Measurements from ENCODE around the gene RAB3B. TPM values are rescaled to one million over a fixed set of nuclear protein-coding genes. Genes with fewer than 3 reads are reported as not detected.

Gene RAB3B
- total and polyA plus RNA-seq, 4 donors: 0.02 to 0.57 (median 0.11) TPM

- Histone ChIP-seq H3K36me3 (ENCODE audit: control insufficient read depth in 4 of 4, insufficient read depth in 4 of 4, low read length in 4 of 4) (no peaks in the 10 kb centered on the region), H3K4me1 (ENCODE audit: control insufficient read depth in 5 of 5, insufficient read depth in 5 of 5, low read length in 5 of 5) (peaks cover 0 to 3% (median 0%) of the 10 kb centered on the region in 5 donors), H3K9ac (ENCODE audit: insufficient read depth in 1 of 2, low read length in 2 of 2) (no peak overlapping the region), H3K27me3 (ENCODE audit: control insufficient read depth in 3 of 3, insufficient read depth in 3 of 3, low read length in 2 of 3) (peaks cover 0 to 5% (median 3%) of the 10 kb centered on the region in 3 donors), H3K4me3 (no peak overlapping the region), H3K27ac (ENCODE audit: low read depth in 1 of 2, low read length in 1 of 2) (no peak overlapping the region), H3K9me3 (ENCODE audit: control insufficient read depth in 4 of 4, insufficient read depth in 3 of 4, low read length in 3 of 4) (no peaks in the 10 kb centered on the region)
- DNase-seq (no peak), ATAC-seq (ENCODE audit: insufficient read depth, low FRiP score) (no peak)
- TF ChIP-seq, protein P1, sequence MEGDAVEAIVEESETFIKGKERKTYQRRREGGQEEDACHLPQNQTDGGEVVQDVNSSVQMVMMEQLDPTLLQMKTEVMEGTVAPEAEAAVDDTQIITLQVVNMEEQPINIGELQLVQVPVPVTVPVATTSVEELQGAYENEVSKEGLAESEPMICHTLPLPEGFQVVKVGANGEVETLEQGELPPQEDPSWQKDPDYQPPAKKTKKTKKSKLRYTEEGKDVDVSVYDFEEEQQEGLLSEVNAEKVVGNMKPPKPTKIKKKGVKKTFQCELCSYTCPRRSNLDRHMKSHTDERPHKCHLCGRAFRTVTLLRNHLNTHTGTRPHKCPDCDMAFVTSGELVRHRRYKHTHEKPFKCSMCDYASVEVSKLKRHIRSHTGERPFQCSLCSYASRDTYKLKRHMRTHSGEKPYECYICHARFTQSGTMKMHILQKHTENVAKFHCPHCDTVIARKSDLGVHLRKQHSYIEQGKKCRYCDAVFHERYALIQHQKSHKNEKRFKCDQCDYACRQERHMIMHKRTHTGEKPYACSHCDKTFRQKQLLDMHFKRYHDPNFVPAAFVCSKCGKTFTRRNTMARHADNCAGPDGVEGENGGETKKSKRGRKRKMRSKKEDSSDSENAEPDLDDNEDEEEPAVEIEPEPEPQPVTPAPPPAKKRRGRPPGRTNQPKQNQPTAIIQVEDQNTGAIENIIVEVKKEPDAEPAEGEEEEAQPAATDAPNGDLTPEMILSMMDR (IDR thresholded peaks at IDR 0.05; ENCODE audit: control extremely low read depth, extremely low read depth): no peak
- 59 to 74% methylated on average over 4 of the region's 4 CpGs for WGBS, 2 donors
These were observed 13.4 kb upstream of the RAB3B start for GRCh38 chr1:52003877-52004276.

DNA sequence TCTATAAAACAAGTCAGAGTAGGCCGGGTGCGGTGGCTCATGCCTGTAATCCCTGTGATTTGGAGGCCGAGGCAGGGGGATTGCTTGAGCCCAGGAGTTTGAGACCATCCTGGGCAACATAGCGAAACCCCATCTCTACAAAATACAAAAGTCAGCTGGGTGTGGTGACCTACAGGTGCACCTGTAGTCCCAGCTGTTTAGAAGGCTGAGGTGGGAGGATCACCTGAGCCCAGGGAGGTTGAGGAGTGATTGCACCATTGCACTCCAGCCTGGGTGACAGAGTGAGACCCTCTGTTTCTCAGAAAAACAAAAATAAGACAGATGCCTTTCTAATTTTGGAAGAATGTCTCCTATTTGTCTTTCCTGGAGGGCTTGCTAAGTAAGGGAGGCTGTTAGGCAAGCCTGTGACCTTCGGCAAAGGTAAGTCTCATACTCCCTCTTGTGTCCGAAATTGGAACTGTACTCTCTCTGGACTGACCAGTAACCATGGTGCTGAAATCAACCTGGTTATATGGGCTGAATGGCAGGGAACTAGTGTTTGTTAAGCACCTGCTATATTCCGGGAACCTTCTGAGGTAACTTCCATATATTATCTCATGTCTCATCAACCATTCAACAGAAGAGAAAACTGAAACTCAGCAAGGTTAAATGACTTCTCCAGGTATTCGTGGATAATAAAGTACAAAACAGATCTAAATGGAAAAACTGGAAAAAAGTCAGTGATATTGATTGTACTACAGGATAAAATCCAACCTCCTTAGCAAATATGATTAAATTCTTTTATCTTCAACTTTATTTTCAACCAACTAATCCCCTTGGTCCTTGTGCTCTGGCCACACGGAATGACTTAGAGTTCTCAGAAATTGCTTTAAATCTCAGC is 11.8 kb upstream of the RAB3B start:
- Histone ChIP-seq H3K36me3 (ENCODE audit: control insufficient read depth in 4 of 4, insufficient read depth in 4 of 4, low read length in 4 of 4) (no peaks in the 10 kb centered on the region), H3K9ac (ENCODE audit: insufficient read depth in 1 of 2, low read length in 2 of 2) (no peak overlapping the region), H3K27ac (ENCODE audit: low read depth in 1 of 2, low read length in 1 of 2) (no peak overlapping the region), H3K4me3 (no peak overlapping the region), H3K4me1 (ENCODE audit: control insufficient read depth in 5 of 5, insufficient read depth in 5 of 5, low read length in 5 of 5) (peaks cover 0 to 3% (median 0%) of the 10 kb centered on the region in 5 donors), H3K27me3 (ENCODE audit: control insufficient read depth in 3 of 3, insufficient read depth in 3 of 3, low read length in 2 of 3) (peaks cover 0 to 5% (median 2%) of the 10 kb centered on the region in 3 donors), H3K9me3 (ENCODE audit: control insufficient read depth in 4 of 4, insufficient read depth in 3 of 4, low read length in 3 of 4) (no peaks in the 10 kb centered on the region)
- TF ChIP-seq, protein P1 (IDR thresholded peaks at IDR 0.05; ENCODE audit: control extremely low read depth, extremely low read depth): peak; percentile 82
- WGBS, 2 donors: 52 to 56% methylated on average over 9 of the region's 9 CpGs
- ATAC-seq (ENCODE audit: insufficient read depth, low FRiP score) (peak; percentile 83), DNase-seq (peak; percentile 57 to 91 (median 82))

GRCh38 chr1:51998701-51999100 is 8.2 kb upstream of the RAB3B start:
- ATAC-seq (ENCODE audit: insufficient read depth, low FRiP score) (no peak), DNase-seq (no peak)
- Histone ChIP-seq H3K27ac (ENCODE audit: low read depth in 1 of 2, low read length in 1 of 2) (no peak overlapping the region), H3K4me3 (no peak overlapping the region), H3K36me3 (ENCODE audit: control insufficient read depth in 4 of 4, insufficient read depth in 4 of 4, low read length in 4 of 4) (no peaks in the 10 kb centered on the region), H3K4me1 (ENCODE audit: control insufficient read depth in 5 of 5, insufficient read depth in 5 of 5, low read length in 5 of 5) (no peaks in the 10 kb centered on the region), H3K27me3 (ENCODE audit: control insufficient read depth in 3 of 3, insufficient read depth in 3 of 3, low read length in 2 of 3) (peaks cover 0 to 10% (median 0%) of the 10 kb centered on the region in 3 donors), H3K9me3 (ENCODE audit: control insufficient read depth in 4 of 4, insufficient read depth in 3 of 4, low read length in 3 of 4) (no peaks in the 10 kb centered on the region), H3K9ac (ENCODE audit: insufficient read depth in 1 of 2, low read length in 2 of 2) (no peak overlapping the region)
- 79 to 94% methylated on average over 1 of the region's 1 CpG for WGBS, 2 donors
- TF ChIP-seq, protein P1 (IDR thresholded peaks at IDR 0.05; ENCODE audit: control extremely low read depth, extremely low read depth): no peak

Data from lung (tissue), 12 donors.